SU-DHL-6 (cell line): ENCODE measurements around the gene KCTD16.

Experiments
- H2AFZ ChIP-seq: fragments of 200-600 bp; sonication (generic); 2 replicates; pipeline ENCODE4 v1.6.1; 2014; ENCODE audit warnings: low read depth, mild to moderate bottlenecking, moderate library complexity, mixed read lengths, antibody characterized with exemption, low read length; ENCODE audit not compliant: severe bottlenecking
- H3F3A ChIP-seq: fragments of 200-600 bp; shearing (Covaris generic); 2 replicates; pipeline ENCODE4 v1.6.0; 2016; ENCODE audit warnings: antibody characterized with exemption, mild to moderate bottlenecking; ENCODE audit not compliant: insufficient read depth
- H3K27ac ChIP-seq: fragments of 200-600 bp; sonication (generic); 2 replicates; pipeline ENCODE4 v1.5.1; 2016; ENCODE audit warnings: low read depth, mild to moderate bottlenecking, low read length, moderate library complexity, mixed read lengths
- H3K27me3 ChIP-seq: fragments of 200-600 bp; sonication (generic), shearing (Covaris generic); 2 replicates; pipeline ENCODE4 v1.6.0; 2014; ENCODE audit warnings: mild to moderate bottlenecking, low read length
- H3K36me3 ChIP-seq: fragments of 200-600 bp; sonication (generic); 2 replicates; pipeline ENCODE4 v1.6.1; 2014; ENCODE audit warnings: mild to moderate bottlenecking, low read length, mixed read lengths
- H3K4me2 ChIP-seq: fragments of 300-600, 200-600 bp; shearing (Covaris generic), sonication (generic); 2 replicates; pipeline ENCODE4 v1.6.0; 2014; ENCODE audit warnings: low read length, low read depth, mild to moderate bottlenecking; ENCODE audit not compliant: poor library complexity, severe bottlenecking
- H3K4me3 ChIP-seq: fragments of 200-600 bp; sonication (generic); 2 replicates; pipeline ENCODE4 v1.5.1; 2014; ENCODE audit warnings: antibody characterized with exemption, low read length, mild to moderate bottlenecking, mixed read lengths; ENCODE audit not compliant: insufficient read depth, poor library complexity, severe bottlenecking
- H3K79me2 ChIP-seq: fragments of 200-600 bp; sonication (generic); 2 replicates; pipeline ENCODE4 v1.6.1; 2014; ENCODE audit warnings: mild to moderate bottlenecking, low read length, moderate library complexity; ENCODE audit not compliant: insufficient read depth
- H3K9ac ChIP-seq: fragments of 200-600 bp; sonication (generic); 2 replicates; pipeline ENCODE4 v1.7.0; 2014; ENCODE audit warnings: mild to moderate bottlenecking, low read length
- H3K9me2 ChIP-seq: fragments of 200-600 bp; sonication (generic); replicated peaks from 2 replicates; pipeline ENCODE4 v1.6.1; 2014; ENCODE audit warnings: low read length; ENCODE audit not compliant: insufficient read depth
- H3K9me3 ChIP-seq: fragments of 200-600 bp; sonication (generic); 2 replicates; pipeline ENCODE4 v1.6.1; 2014; ENCODE audit warnings: low read length, mixed read lengths; ENCODE audit not compliant: insufficient read depth
- H4K20me1 ChIP-seq: fragments of 200-600 bp; sonication (generic); 2 replicates; pipeline ENCODE4 v1.6.1; 2014; ENCODE audit warnings: low read depth, mild to moderate bottlenecking, antibody characterized with exemption, low read length, moderate library complexity, mixed read lengths
- CTCF ChIP-seq: fragments of 200-600 bp; sonication (generic); IDR thresholded peaks from one replicate; pipeline ENCODE4 v1.5.1; 2017; ENCODE audit warnings: antibody characterized with exemption, mild to moderate bottlenecking, low read length, moderate library complexity; ENCODE audit not compliant: insufficient read depth, poor library complexity, severe bottlenecking
- EZH2phosphoT487 ChIP-seq: fragments of 200-600 bp; sonication (generic), shearing (Covaris generic); conservative IDR thresholded peaks from 2 replicates; pipeline ENCODE4 v1.6.1; 2018; ENCODE audit warnings: mild to moderate bottlenecking, antibody characterized with exemption, low read length, moderate library complexity, mixed read lengths

The KCTD16 gene

GRCh38 chr5:144203750-144204596 lies 33.3 kb downstream of the KCTD16 start:
- Histone ChIP-seq H4K20me1 (no peaks in the 10 kb centered on the region), H3K9ac (no peak overlapping the region), H3K79me2 (no peaks in the 10 kb centered on the region), H3F3A (no peaks in the 10 kb centered on the region), H3K27me3 (no peaks in the 10 kb centered on the region), H3K27ac (no peak overlapping the region), H3K4me2 (no peak overlapping the region), H3K9me3 (no peaks in the 10 kb centered on the region), H3K9me2 (no peaks in the 10 kb centered on the region), H3K36me3 (no peaks in the 10 kb centered on the region), H3K4me3 (no peak overlapping the region), H2AFZ (no peak overlapping the region)
- peak; percentile 90 for TF ChIP-seq CTCF
- TF ChIP-seq EZH2phosphoT487: no peak

GRCh38 chr5:144205141-144205551 lies 34.5 kb downstream of the KCTD16 start:
- Histone ChIP-seq H3F3A (no peaks in the 10 kb centered on the region), H3K4me3 (no peak overlapping the region), H3K9me3 (no peaks in the 10 kb centered on the region), H3K9me2 (no peaks in the 10 kb centered on the region), H3K9ac (no peak overlapping the region), H2AFZ (no peak overlapping the region), H3K27ac (no peak overlapping the region), H3K79me2 (no peaks in the 10 kb centered on the region), H3K4me2 (no peak overlapping the region), H3K36me3 (no peaks in the 10 kb centered on the region), H4K20me1 (no peaks in the 10 kb centered on the region), H3K27me3 (no peaks in the 10 kb centered on the region)
- TF ChIP-seq CTCF (no peak), EZH2phosphoT487 (no peak)

GRCh38 chr5:144206141-144206540 lies 35.5 kb downstream of the KCTD16 start:
- Histone ChIP-seq H3K27me3 (no peaks in the 10 kb centered on the region), H3K9me2 (no peaks in the 10 kb centered on the region), H3K9ac (no peak overlapping the region), H3K27ac (no peak overlapping the region), H3F3A (no peaks in the 10 kb centered on the region), H2AFZ (no peak overlapping the region), H4K20me1 (no peaks in the 10 kb centered on the region), H3K9me3 (no peaks in the 10 kb centered on the region), H3K4me3 (no peak overlapping the region), H3K79me2 (no peaks in the 10 kb centered on the region), H3K36me3 (no peaks in the 10 kb centered on the region), H3K4me2 (no peak overlapping the region)
- TF ChIP-seq EZH2phosphoT487 (no peak), CTCF (no peak)
